Measurements from ENCODE around the gene PIP4K2A. TPM values are rescaled to one million over a fixed set of nuclear protein-coding genes. Genes with fewer than 3 reads are reported as not detected.

PIP4K2A gene
- total and polyA plus RNA-seq, 2 experiments from 2014 or later, result 16.5 to 31.1 TPM

DNA sequence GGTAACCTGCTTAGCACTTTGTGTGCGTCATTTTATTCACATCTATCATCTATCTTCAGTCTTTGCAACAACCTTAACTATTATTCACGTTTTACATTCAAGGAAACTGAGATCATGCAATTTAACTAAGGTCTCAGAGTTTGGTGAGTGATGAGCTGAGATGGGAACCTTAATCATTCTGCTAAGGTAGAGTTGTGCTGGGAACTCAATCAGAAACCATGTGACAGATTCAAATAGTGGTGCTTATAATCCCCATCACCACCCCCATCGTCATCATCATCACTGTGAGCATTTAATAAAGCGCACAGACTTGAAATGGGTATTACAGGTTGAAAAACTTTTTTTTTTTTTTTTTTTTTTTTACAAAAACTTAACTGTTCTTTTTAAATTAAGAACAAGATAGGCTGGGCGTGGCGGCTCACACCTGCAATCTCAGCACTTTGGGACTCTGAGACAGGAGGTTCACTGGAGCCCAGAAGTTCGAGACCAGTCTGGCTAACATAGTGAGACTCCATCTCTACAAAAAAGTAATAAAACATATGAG, 160.9 kb downstream of the PIP4K2A start:
- no peak for DNase-seq (ENCODE audit: low spot score)
- Histone ChIP-seq H3K4me3 (no peak overlapping the region), H3K79me2 (no peaks in the 10 kb centered on the region), H3K9me3 (ENCODE audit: low read depth) (no peaks in the 10 kb centered on the region), H2AFZ (no peak overlapping the region), H3K9me2 (replicated peaks; ENCODE audit: insufficient read depth) (no peaks in the 10 kb centered on the region), H3K27ac (peak overlapping the region; percentile 84), H3K4me1 (ENCODE audit: insufficient read depth) (peaks cover 20% of the 10 kb centered on the region), H3K4me2 (peak overlapping the region; percentile 70), H3K36me3 (replicated peaks; ENCODE audit: insufficient read depth, low read depth) (no peaks in the 10 kb centered on the region), H3K27me3 (no peaks in the 10 kb centered on the region), H4K20me1 (ENCODE audit: insufficient read depth, poor library complexity, severe bottlenecking) (no peaks in the 10 kb centered on the region)
- TF ChIP-seq EZH2 (IDR thresholded peaks at IDR 0.05; ENCODE audit: borderline replicate concordance) (no peak), EZH2phosphoT487 (IDR thresholded peaks at IDR 0.05; ENCODE audit: low read depth, severe bottlenecking, unreplicated experiment) (no peak), CTCF (IDR thresholded peaks at IDR 0.05; ENCODE audit: poor library complexity) (no peak)
- 93% methylated on average over 7 of the region's 7 CpGs for WGBS (ENCODE audit: low lambda C conversion rate, missing lambda C conversion rate)

GRCh38 chr10:22552888-22553378, 161.4 kb downstream of the PIP4K2A start:
- no peaks in the 10 kb centered on the region for H3K79me2 ChIP-seq
- no peaks in the 10 kb centered on the region for H3K9me3 ChIP-seq (ENCODE audit: low read depth)
- TF ChIP-seq EZH2 (IDR thresholded peaks at IDR 0.05; ENCODE audit: borderline replicate concordance) (no peak), CTCF (IDR thresholded peaks at IDR 0.05; ENCODE audit: poor library complexity) (no peak), EZH2phosphoT487 (IDR thresholded peaks at IDR 0.05; ENCODE audit: low read depth, severe bottlenecking, unreplicated experiment) (no peak)
- 44% methylated on average over 5 of the region's 5 CpGs for WGBS (ENCODE audit: low lambda C conversion rate, missing lambda C conversion rate)
- H3K9me2 ChIP-seq (replicated peaks; ENCODE audit: insufficient read depth), result no peaks in the 10 kb centered on the region
- H3K4me2 ChIP-seq, result peak overlapping the region; percentile 12
- no peaks in the 10 kb centered on the region for H3K36me3 ChIP-seq (replicated peaks; ENCODE audit: insufficient read depth, low read depth)
- DNase-seq (ENCODE audit: low spot score), result peak; percentile 72
- no peaks in the 10 kb centered on the region for H4K20me1 ChIP-seq (ENCODE audit: insufficient read depth, poor library complexity, severe bottlenecking)
- no peaks in the 10 kb centered on the region for H3K27me3 ChIP-seq
- peaks cover 20% of the 10 kb centered on the region for H3K4me1 ChIP-seq (ENCODE audit: insufficient read depth)
- no peak overlapping the region for H3K4me3 ChIP-seq
- H3K27ac ChIP-seq, result peak overlapping the region; percentile 84
- H2AFZ ChIP-seq, result no peak overlapping the region

DNA sequence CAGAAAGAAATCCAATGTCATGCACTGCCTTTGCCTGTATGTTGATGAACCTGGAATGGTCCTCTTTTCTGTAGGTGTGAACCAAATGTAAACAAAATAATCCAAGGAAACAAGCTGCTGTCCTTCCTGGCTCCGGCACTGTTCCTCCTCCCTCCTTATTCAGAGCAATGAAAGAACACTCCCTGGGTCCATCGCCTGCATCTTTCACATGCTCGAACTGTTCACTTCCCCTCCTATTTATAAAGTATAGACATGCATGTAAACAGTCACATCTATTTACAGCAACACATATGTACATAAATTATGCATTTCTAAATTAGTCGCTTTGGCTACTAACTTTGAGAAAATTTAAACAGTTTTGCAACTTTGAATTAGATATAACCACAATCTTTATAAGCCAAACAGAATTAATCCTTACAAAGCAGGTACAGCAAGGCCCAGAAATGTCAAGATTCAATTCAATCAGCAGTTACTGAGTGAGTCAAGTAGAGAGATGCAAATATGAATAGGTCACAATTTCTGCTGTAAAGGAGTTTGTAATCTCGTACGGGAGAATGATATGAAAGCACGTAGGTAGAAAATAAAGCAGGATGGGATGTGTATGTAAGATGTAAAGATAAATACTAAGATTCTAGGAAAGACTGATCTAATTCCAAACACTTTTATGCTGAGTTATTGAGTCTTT, 162.6 kb downstream of the PIP4K2A start:
- peaks cover 20% of the 10 kb centered on the region for H3K4me1 ChIP-seq (ENCODE audit: insufficient read depth)
- no peaks in the 10 kb centered on the region for H3K79me2 ChIP-seq
- no peak for TF ChIP-seq EZH2phosphoT487 (IDR thresholded peaks at IDR 0.05; ENCODE audit: low read depth, severe bottlenecking, unreplicated experiment)
- TF ChIP-seq EZH2 (IDR thresholded peaks at IDR 0.05; ENCODE audit: borderline replicate concordance), result no peak
- TF ChIP-seq CTCF (IDR thresholded peaks at IDR 0.05; ENCODE audit: poor library complexity), result no peak
- no peaks in the 10 kb centered on the region for H4K20me1 ChIP-seq (ENCODE audit: insufficient read depth, poor library complexity, severe bottlenecking)
- peak overlapping the region; percentile 51 for H3K27ac ChIP-seq
- H3K4me3 ChIP-seq, result no peak overlapping the region
- no peak for DNase-seq (ENCODE audit: low spot score)
- H3K36me3 ChIP-seq (replicated peaks; ENCODE audit: insufficient read depth, low read depth), result no peaks in the 10 kb centered on the region
- WGBS (ENCODE audit: low lambda C conversion rate, missing lambda C conversion rate), result 87% methylated on average over 7 of the region's 7 CpGs
- H3K9me2 ChIP-seq (replicated peaks; ENCODE audit: insufficient read depth), result no peaks in the 10 kb centered on the region
- H2AFZ ChIP-seq, result no peak overlapping the region
- no peak overlapping the region for H3K4me2 ChIP-seq
- H3K27me3 ChIP-seq, result no peaks in the 10 kb centered on the region
- H3K9me3 ChIP-seq (ENCODE audit: low read depth), result no peaks in the 10 kb centered on the region
